Esophagus squamous epithelium (tissue), 5 donors: ENCODE results near the gene FAM135A. TPM values are rescaled to one million over a fixed set of nuclear protein-coding genes. Genes with fewer than 3 reads are reported as not detected.
"Not testable (repeated sequence)": the region's sequence is repeated elsewhere in the genome, so short reads cannot be mapped to it uniquely, and the experiment has no call there.

Experiments used
- DNase-seq: peaks from one replicate; lab custom pipeline; 2025; lab: John Stamatoyannopoulos, UW
- H3K27ac ChIP-seq, 4 donors: fragments of 200-600 bp; sonication (generic); one replicate each; pipeline ENCODE4 v1.5.1; 2016 to 2019; ENCODE audit warnings: mild to moderate bottlenecking in 1 of 4
- H3K27me3 ChIP-seq, 4 donors: fragments of 200-600 bp; sonication (generic); 1 replicate in 3 of 4; 2 replicates in 1 of 4; pipeline versions ENCODE4 v1.5.1 to v1.6.0; 2017 to 2021; ENCODE audit warnings: antibody characterized with exemption in 1 of 4
- H3K36me3 ChIP-seq, 3 donors: fragments of 200-600 bp; sonication (generic); one replicate each; pipeline ENCODE4 v1.5.1; 2016 to 2019
- H3K4me1 ChIP-seq, 3 donors: fragments of 200-600 bp; sonication (generic); one replicate each; pipeline ENCODE4 v1.5.1; 2017 to 2019
- H3K4me3 ChIP-seq, 4 donors: fragments of 200-600 bp; sonication (generic); 1 replicate in 3 of 4; 2 replicates in 1 of 4; pipeline ENCODE4 v1.5.1; 2016 to 2019; ENCODE audit warnings: mild to moderate bottlenecking in 2 of 4, moderate library complexity in 1 of 4
- H3K9me3 ChIP-seq, 3 donors: fragments of 200-600 bp; sonication (generic); one replicate each; pipeline ENCODE4 v1.5.1; 2016 to 2019
- CTCF ChIP-seq, 6 experiments: fragments of 450-650 bp in 4 of 6; fragments of 200-600 bp in 2 of 6; sonication (generic) in 2 of 6; IDR thresholded peaks; one replicate each; pipeline ENCODE4 v1.5.1; 2016 to 2019; ENCODE audit warnings: antibody characterized with exemption in 6 of 6, mild to moderate bottlenecking in 4 of 6, moderate library complexity in 4 of 6
- POLR2A ChIP-seq, 4 donors: fragments of 450-650 bp; IDR thresholded peaks; one replicate each; pipeline ENCODE4 v1.6.1; 2017; ENCODE audit warnings: antibody characterized with exemption in 4 of 4, mild to moderate bottlenecking in 4 of 4, moderate library complexity in 3 of 4
- WGBS, 2 donors: methylation state at CpG; one replicate each; pipeline ENCODE4 v1.1.5; 2018; 5-methylcytosine and 5-hydroxymethylcytosine counted together
- intact Hi-C: fragments of 100-400 bp; cut with DNase I; formaldehyde crosslinking; loops from one replicate; pipeline ENCODE4 v1.15.0; 2022
- total RNA-seq, 4 donors: library from RNA; depleted of rRNA; stranded (reverse); fragments of >200 nt; gene quantifications; one replicate each; pipeline ENCODE4 v1.1.0, GENCODE V29; 2016
- donor health status: DM: yes; HTN: yes; CAD: no.

The FAM135A gene
- total RNA-seq, 4 donors from 2014 or later, result 81.4 to 142 (median 120) TPM

GRCh38 chr6:70551566-70551965, 138.3 kb downstream of the FAM135A start:
- WGBS, 2 donors, result 84 to 100% methylated on average over 1 of the region's 1 CpG
- H3K4me1 ChIP-seq, result no peaks in the 10 kb centered on the region
- H3K27ac ChIP-seq, result no peak overlapping the region
- H3K4me3 ChIP-seq, result no peak overlapping the region
- H3K27me3 ChIP-seq, result no peaks in the 10 kb centered on the region
- peaks cover 0 to 13% (median 3%) of the 10 kb centered on the region in 3 donors for H3K36me3 ChIP-seq
- TF ChIP-seq CTCF (IDR thresholded peaks at IDR 0.05) (peak in 1 of 6 experiments; percentile 17), POLR2A (IDR thresholded peaks at IDR 0.05) (no peak)
- intact Hi-C loops, result no loop called here
- no peaks in the 10 kb centered on the region for H3K9me3 ChIP-seq
- DNase-seq, result no peak

GRCh38 chr6:70552286-70552940, 139.1 kb downstream of the FAM135A start:
- H3K27me3 ChIP-seq, intact Hi-C loops, H3K4me1 ChIP-seq, H3K27ac ChIP-seq, DNase-seq, H3K9me3 ChIP-seq, H3K4me3 ChIP-seq: not testable (repeated sequence)
- WGBS, 2 donors, result 78 to 81% methylated on average over 6 to 11 of the region's 13 CpGs
- peaks cover 0 to 18% (median 3%) of the 10 kb centered on the region in 3 donors for H3K36me3 ChIP-seq

- 81 to 94% methylated on average over 1 of the region's 1 CpG for whole genome bisulfite sequencing, 2 donors
- H3K4me3 ChIP-seq, result no peak overlapping the region
- intact Hi-C loops, result no loop called here
- peaks cover 0 to 23% (median 3%) of the 10 kb centered on the region in 3 donors for H3K36me3 ChIP-seq
- no peak for TF ChIP-seq POLR2A (IDR thresholded peaks at IDR 0.05)
- TF ChIP-seq CTCF (IDR thresholded peaks at IDR 0.05), result no peak
- no peaks in the 10 kb centered on the region for H3K9me3 ChIP-seq
- no peak overlapping the region for H3K27ac ChIP-seq
- H3K4me1 ChIP-seq, result no peaks in the 10 kb centered on the region
- no peaks in the 10 kb centered on the region for H3K27me3 ChIP-seq
- no peak for DNase-seq
Observed at GRCh38 chr6:70552974-70553373, 139.7 kb downstream of the FAM135A start.

- H3K27me3 ChIP-seq, result no peaks in the 10 kb centered on the region
- H3K36me3 ChIP-seq, result peaks cover 0 to 39% (median 0%) of the 10 kb centered on the region in 3 donors
- TF ChIP-seq POLR2A (IDR thresholded peaks at IDR 0.05), result no peak
- no peak for TF ChIP-seq CTCF (IDR thresholded peaks at IDR 0.05)
- no peaks in the 10 kb centered on the region for H3K4me1 ChIP-seq
- intact Hi-C loops, result no loop called here
- H3K4me3 ChIP-seq, result no peak overlapping the region
- DNase-seq, result no peak
- WGBS, 2 donors, result 68 to 79% methylated on average over 1 of the region's 1 CpG
- H3K27ac ChIP-seq, result no peak overlapping the region
- no peaks in the 10 kb centered on the region for H3K9me3 ChIP-seq
Observed at GRCh38 chr6:70557998-70558397, 144.7 kb downstream of the FAM135A start.

- H3K27ac ChIP-seq, intact Hi-C loops: not testable (repeated sequence)
- WGBS, 2 donors, result 80 to 81% methylated on average over 2 of the region's 2 CpGs
Observed at GRCh38 chr6:70562401-70562800, 149.1 kb downstream of the FAM135A start.

GRCh38 chr6:70563530-70563929, 150.2 kb downstream of the FAM135A start:
- Histone ChIP-seq H3K27ac (no peak overlapping the region), H3K36me3 (peaks cover 0 to 23% (median 0%) of the 10 kb centered on the region in 3 donors), H3K9me3 (no peaks in the 10 kb centered on the region), H3K4me3 (no peak overlapping the region), H3K27me3 (no peaks in the 10 kb centered on the region), H3K4me1 (peaks cover 0 to 20% (median 4%) of the 10 kb centered on the region in 3 donors)
- TF ChIP-seq POLR2A (IDR thresholded peaks at IDR 0.05), result no peak
- no peak for TF ChIP-seq CTCF (IDR thresholded peaks at IDR 0.05)
- WGBS, 2 donors, result 66 to 82% methylated on average over 6 of the region's 6 CpGs
- no peak for DNase-seq
- intact Hi-C loops, result no loop called here

More at GRCh38 chr6:70562401-70562800, 149.1 kb downstream of the FAM135A start:
- peaks cover 0 to 13% (median 0%) of the 10 kb centered on the region in 3 donors for H3K4me1 ChIP-seq
- DNase-seq, H3K4me3 ChIP-seq, H3K27me3 ChIP-seq, H3K9me3 ChIP-seq: not testable (repeated sequence)
- H3K36me3 ChIP-seq, result peaks cover 0 to 33% (median 0%) of the 10 kb centered on the region in 3 donors
